Kidney (tissue), 14 donors: ENCODE data around the gene SAP130. TPM values are rescaled to one million over a fixed set of nuclear protein-coding genes. Genes with fewer than 3 reads are reported as not detected.

Experiments
- DNase-seq, 5 donors: peaks; one replicate each; pipeline ENCODE4 v3.0.0-alpha.2; 2013 to 2020
- FAIRE-seq: peaks from 2 replicates; lab custom pipeline; 2012; peaks lifted over from hg19 to GRCh38; lab: Jason Lieb, UNC
- H3K27ac ChIP-seq, 2 donors: one replicate each; pipeline ENCODE4 v1.7.0; 2013; ENCODE audit warnings: low read depth in 2 of 2, low read length in 2 of 2, inconsistent platforms in 1 of 2
- H3K27me3 ChIP-seq: one replicate; pipeline ENCODE4 v1.7.1; 2013; ENCODE audit warnings: low read length, inconsistent platforms; ENCODE audit not compliant: control insufficient read depth, insufficient read depth
- H3K36me3 ChIP-seq, 3 donors: one replicate each; pipeline versions ENCODE4 v1.7.0 to v1.7.1; 2013; ENCODE audit warnings: low read length in 3 of 3, control low read depth in 1 of 3, inconsistent platforms in 1 of 3; ENCODE audit not compliant: insufficient read depth in 3 of 3, control insufficient read depth in 2 of 3
- H3K4me1 ChIP-seq, 3 donors: one replicate each; pipeline versions ENCODE4 v1.7.0 to v1.7.1; 2013; ENCODE audit warnings: low read length in 3 of 3, inconsistent platforms in 1 of 3, low read depth in 1 of 3; ENCODE audit not compliant: control insufficient read depth in 2 of 3, insufficient read depth in 2 of 3
- H3K4me3 ChIP-seq, 3 donors: one replicate each; pipeline versions ENCODE4 v1.7.0 to v1.8.1; 2013; ENCODE audit warnings: low read length in 3 of 3, control low read depth in 1 of 3, inconsistent platforms in 1 of 3
- H3K9ac ChIP-seq, 3 donors: one replicate each; pipeline versions ENCODE4 v1.7.0 to v1.7.1; 2013; ENCODE audit warnings: low read length in 3 of 3, control low read depth in 1 of 3, inconsistent platforms in 1 of 3
- H3K9me3 ChIP-seq, 3 donors: one replicate each; pipeline versions ENCODE4 v1.7.0 to v1.7.1; 2013; ENCODE audit warnings: low read length in 3 of 3, control low read depth in 1 of 3, inconsistent platforms in 1 of 3; ENCODE audit not compliant: control insufficient read depth in 2 of 3, insufficient read depth in 1 of 3
- CTCF ChIP-seq: IDR thresholded peaks from 3 replicates; pipeline ENCODE4 v1.5.1; 2012; ENCODE audit warnings: mild to moderate bottlenecking, moderate library complexity, borderline replicate concordance; ENCODE audit not compliant: insufficient read depth; ENCODE audit errors: extremely low read depth
- intact Hi-C: fragments of 100-400 bp; cut with DNase I; formaldehyde crosslinking; loops from one replicate; pipeline ENCODE4 v1.11.1; 2022
- polyA plus RNA-seq: library from polyadenylated mRNA; stranded (reverse); fragments of 350-450 nt; fragmentation: Illumina TruSeq; extraction: RNeasy Lipid Tissue Mini Kit (QIAGEN cat#74804); gene quantifications from one replicate; pipeline ENCODE4 v1.2.3, GENCODE V29; 2014; ENCODE audit warnings: low read depth, low replicate concordance; ENCODE audit not compliant: insufficient read depth
- total RNA-seq: library from RNA; stranded (reverse); fragmentation: NEBNext Ultra II Directional; extraction: Animal tissue kit (Norgen Biotek cat#: 25700); gene quantifications from one replicate; pipeline ENCODE4 v1.2.1, GENCODE V29; 2021
- donor health status: control.
- donor health status: control.
- donor health status: control.
- donor health status: control.
- donor health status: control.
- donor health status: DM: yes; HTN: yes; CAD: no.
- donor health status: Normal renal cell carcinoma (clear cell type).

The SAP130 gene
- total and polyA plus RNA-seq, 2 donors from 2014 or later, result 6.2 to 17.5 TPM

- H3K9ac ChIP-seq, result no peak overlapping the region
- H3K27me3 ChIP-seq, result no peaks in the 10 kb centered on the region
- no peak for TF ChIP-seq CTCF
- H3K4me1 ChIP-seq, result no peaks in the 10 kb centered on the region
- no peaks in the 10 kb centered on the region for H3K9me3 ChIP-seq
- H3K4me3 ChIP-seq, result no peak overlapping the region
- no peaks in the 10 kb centered on the region for H3K36me3 ChIP-seq
- H3K27ac ChIP-seq, result no peak overlapping the region
- no peak for DNase-seq
- FAIRE-seq, result no peak
- intact Hi-C loops, result no loop called here
Observed at GRCh38 chr2:128057334-128057733, 29.5 kb upstream of the SAP130 start.

GRCh38 chr2:128054104-128054885, 26.4 kb upstream of the SAP130 start:
- Histone ChIP-seq H3K27ac (no peak overlapping the region), H3K9ac (no peak overlapping the region), H3K36me3 (no peaks in the 10 kb centered on the region), H3K4me3 (no peak overlapping the region), H3K27me3 (no peaks in the 10 kb centered on the region), H3K4me1 (no peaks in the 10 kb centered on the region), H3K9me3 (peaks cover 0 to 4% (median 0%) of the 10 kb centered on the region in 3 donors)
- no peak for FAIRE-seq
- no peak for DNase-seq
- no peak for TF ChIP-seq CTCF
- intact Hi-C loops, result no loop called here

- TF ChIP-seq CTCF, result no peak
- Histone ChIP-seq H3K27ac (no peak overlapping the region), H3K9me3 (peaks cover 0 to 4% (median 0%) of the 10 kb centered on the region in 3 donors), H3K27me3 (no peaks in the 10 kb centered on the region), H3K36me3 (no peaks in the 10 kb centered on the region), H3K4me3 (no peak overlapping the region), H3K4me1 (no peaks in the 10 kb centered on the region), H3K9ac (no peak overlapping the region)
- no peak for DNase-seq
- FAIRE-seq, result no peak
- intact Hi-C loops, result no loop called here
Observed at GRCh38 chr2:128053331-128053730, 25.5 kb upstream of the SAP130 start.
